Hematopoietic multipotent progenitor cell treated with erythropoietin and hydrocortisone succinate and interleukin-3 and kit ligand, for 15 days (in vitro differentiated cells): Measurements from ENCODE around the gene GSK3A.

ENCODE experiments used
- DNase-seq: peaks from one replicate; pipeline ENCODE4 v3.0.0-alpha.2; 2015; ENCODE audit warnings: low spot score

The GSK3A gene

GRCh38 chr19:42199440-42200115 lies 42.8 kb downstream of the GSK3A start:
- DNase-seq, result peak; percentile 70

DNA sequence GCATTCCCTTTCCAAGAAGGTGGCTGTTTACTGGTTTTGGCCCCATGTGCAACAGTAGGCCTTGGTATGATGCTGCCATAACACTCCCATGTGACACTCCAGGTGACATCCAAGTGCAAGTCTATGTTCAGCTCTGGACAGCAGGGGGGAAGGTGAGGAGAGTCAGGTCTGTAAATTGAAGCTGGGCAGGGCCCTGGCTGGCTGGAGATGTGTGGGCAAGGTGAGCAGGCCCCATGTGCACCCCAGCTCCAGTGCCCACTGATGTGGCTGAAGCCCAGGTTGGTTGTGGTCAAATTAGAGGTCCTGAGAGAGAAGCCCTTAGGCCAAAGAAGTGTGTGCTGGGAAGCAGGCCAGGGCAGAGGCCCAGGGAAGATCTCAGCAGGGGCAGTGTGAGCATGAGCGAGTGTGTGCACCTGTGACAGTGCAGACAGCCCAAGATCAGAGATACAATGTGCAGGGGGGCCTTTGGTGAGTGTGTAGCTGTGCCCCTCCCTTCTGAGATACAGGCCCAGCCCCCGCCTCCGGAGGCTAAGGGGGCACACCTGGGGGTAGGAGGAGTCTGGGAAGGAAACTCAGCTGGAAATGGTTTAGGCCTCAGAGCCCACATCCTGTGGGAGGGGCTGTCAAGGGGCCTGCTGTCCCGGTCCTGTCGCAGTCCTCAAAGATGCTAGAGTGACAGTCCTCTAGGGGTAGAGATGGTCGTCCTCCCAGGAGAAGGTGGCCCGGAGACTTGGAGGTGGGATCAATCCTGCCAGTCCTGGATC lies 43.5 kb downstream of the GSK3A start:
- DNase-seq, result no peak

- DNase-seq, result no peak
Measured at GRCh38 chr19:42197375-42197817, 45.0 kb downstream of the GSK3A start.

GRCh38 chr19:42196011-42197001 lies 46.1 kb downstream of the GSK3A start:
- no peak for DNase-seq

- no peak for DNase-seq
Measured at GRCh38 chr19:42193706-42194105, 48.7 kb downstream of the GSK3A start.

- no peak for DNase-seq
Measured at GRCh38 chr19:42193294-42193693, 49.1 kb downstream of the GSK3A start.

DNA sequence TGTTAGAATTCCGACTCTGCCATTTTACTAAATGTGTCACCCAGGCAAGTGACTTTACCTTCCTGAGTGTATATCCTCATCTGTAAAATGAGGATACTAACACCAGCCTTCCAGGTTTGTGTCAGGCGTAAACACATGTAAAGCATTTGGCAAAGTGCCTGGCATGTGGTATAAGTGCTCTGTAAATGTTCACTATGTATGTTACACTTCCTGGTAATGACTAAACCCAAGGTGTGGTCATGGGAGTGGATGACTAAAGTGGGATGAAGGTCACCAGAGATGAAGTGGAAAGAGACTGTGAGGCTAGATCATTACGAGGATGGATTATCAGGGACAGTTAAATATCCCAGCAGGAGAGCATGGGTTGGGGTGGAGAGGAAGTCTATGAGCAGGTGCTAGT lies 50.5 kb downstream of the GSK3A start:
- peak; percentile 33 for DNase-seq

- no peak for DNase-seq
Measured at GRCh38 chr19:42191330-42191729, 51.1 kb downstream of the GSK3A start.

DNA sequence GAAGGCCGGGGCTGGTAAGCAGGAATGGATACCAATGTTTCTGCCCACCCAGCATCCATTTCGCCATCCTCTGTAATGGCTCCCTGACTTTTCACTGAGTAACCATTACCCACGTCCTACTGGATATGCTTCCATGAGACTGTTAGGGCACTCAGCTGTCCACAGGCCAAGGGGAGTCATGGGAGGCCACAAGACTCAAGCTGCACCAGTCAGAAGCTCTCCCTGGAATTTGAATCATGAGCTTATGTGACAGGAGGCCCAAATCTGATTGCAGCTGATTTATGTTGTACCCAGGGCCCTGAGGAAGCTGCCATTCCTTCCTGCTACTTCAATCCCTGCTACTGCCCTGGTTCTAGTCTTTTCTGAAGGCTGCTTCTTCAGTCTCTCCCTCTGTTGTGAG lies 53.3 kb downstream of the GSK3A start:
- no peak for DNase-seq

GRCh38 chr19:42188665-42189064 lies 53.7 kb downstream of the GSK3A start:
- DNase-seq, result no peak

- no peak for DNase-seq
Measured at GRCh38 chr19:42185277-42185676, 57.1 kb downstream of the GSK3A start.

GRCh38 chr19:42184401-42184861 lies 58.0 kb downstream of the GSK3A start:
- peak; percentile 80 for DNase-seq
